H9 (cell line): ENCODE data around the gene MEX3C. TPM values are rescaled to one million over a fixed set of nuclear protein-coding genes. Genes with fewer than 3 reads are reported as not detected.

Source experiments
- DNase-seq: peaks from one replicate; pipeline ENCODE4 v3.0.0-alpha.2; 2017
- H2AFZ ChIP-seq: one replicate; pipeline ENCODE4 v1.6.1; 2013; ENCODE audit warnings: mild to moderate bottlenecking, low read length, control low read depth, moderate library complexity
- H2AK5ac ChIP-seq: 2 replicates; pipeline ENCODE4 v1.6.1; 2013; ENCODE audit warnings: low read length, control low read depth, mixed read lengths; ENCODE audit not compliant: insufficient read length
- H2BK120ac ChIP-seq: one replicate; pipeline ENCODE4 v1.6.1; 2013; ENCODE audit warnings: low read depth, mild to moderate bottlenecking, low read length, control low read depth, inconsistent platforms; ENCODE audit not compliant: poor library complexity, severe bottlenecking
- H2BK12ac ChIP-seq: 2 replicates; pipeline ENCODE4 v1.6.1; 2013; ENCODE audit warnings: low read length, control low read depth, mixed read lengths, low read depth; ENCODE audit not compliant: insufficient read length
- H2BK15ac ChIP-seq: 2 replicates; pipeline ENCODE4 v1.6.1; 2013; ENCODE audit warnings: low read depth, low read length, control low read depth
- H2BK20ac ChIP-seq: one replicate; pipeline ENCODE4 v1.6.1; 2013; ENCODE audit warnings: low read depth, mild to moderate bottlenecking, low read length, control low read depth, inconsistent platforms; ENCODE audit not compliant: poor library complexity, severe bottlenecking
- H2BK5ac ChIP-seq: 2 replicates; pipeline ENCODE4 v1.6.1; 2013; ENCODE audit warnings: low read length, control low read depth, mixed read lengths; ENCODE audit not compliant: insufficient read length
- H3K14ac ChIP-seq: 2 replicates; pipeline ENCODE4 v1.6.1; 2013; ENCODE audit warnings: low read length, control low read depth; ENCODE audit not compliant: insufficient read depth
- H3K18ac ChIP-seq: 2 replicates; pipeline ENCODE4 v1.6.1; 2013; ENCODE audit warnings: low read depth, mild to moderate bottlenecking, mixed read lengths, low read length, control low read depth; ENCODE audit not compliant: insufficient read length
- H3K23ac ChIP-seq: 2 replicates; pipeline ENCODE4 v1.6.1; 2013; ENCODE audit warnings: low read length, control low read depth, mixed read lengths, low read depth; ENCODE audit not compliant: insufficient read length
- H3K23me2 ChIP-seq: 2 replicates; pipeline ENCODE4 v1.6.1; 2013; ENCODE audit warnings: low read depth, mild to moderate bottlenecking, mixed read lengths, low read length, control low read depth; ENCODE audit not compliant: insufficient read length, poor library complexity, severe bottlenecking
- H3K27ac ChIP-seq: 2 replicates; pipeline ENCODE4 v1.5.1; 2013; ENCODE audit warnings: low read length, control low read depth, mixed read lengths, low read depth; ENCODE audit not compliant: insufficient read length
- H3K27me3 ChIP-seq: 2 replicates; pipeline ENCODE4 v1.6.1; 2013; ENCODE audit warnings: low read length, control low read depth, inconsistent platforms; ENCODE audit not compliant: insufficient read depth
- H3K4ac ChIP-seq: 2 replicates; pipeline ENCODE4 v1.6.1; 2013; ENCODE audit warnings: low read depth, mild to moderate bottlenecking, control low read depth, inconsistent platforms, low read length, moderate library complexity
- H3K4me1 ChIP-seq: 2 replicates; pipeline ENCODE4 v1.6.1; 2013; ENCODE audit warnings: low read length, control low read depth, inconsistent platforms; ENCODE audit not compliant: insufficient read depth
- H3K4me2 ChIP-seq: 2 replicates; pipeline ENCODE4 v1.6.1; 2013; ENCODE audit warnings: low read length, control low read depth, mixed read lengths; ENCODE audit not compliant: insufficient read length, insufficient read depth
- H3K56ac ChIP-seq: 2 replicates; pipeline ENCODE4 v1.6.1; 2013; ENCODE audit warnings: low read depth, mild to moderate bottlenecking, mixed read lengths, low read length, control low read depth; ENCODE audit not compliant: insufficient read length
- H3K79me1 ChIP-seq: 2 replicates; pipeline ENCODE4 v1.6.1; 2013; ENCODE audit warnings: low read depth, mild to moderate bottlenecking, moderate library complexity, low read length, control low read depth, inconsistent platforms; ENCODE audit not compliant: insufficient read depth, poor library complexity, severe bottlenecking
- H3K79me2 ChIP-seq: 2 replicates; pipeline ENCODE4 v1.6.1; 2013; ENCODE audit warnings: low read length, control low read depth, inconsistent platforms; ENCODE audit not compliant: insufficient read depth
- H3K9ac ChIP-seq: 2 replicates; pipeline ENCODE4 v1.6.1; 2013; ENCODE audit warnings: low read length, control low read depth, mixed read lengths; ENCODE audit not compliant: insufficient read length; ENCODE audit errors: extremely low read depth
- H3K9me3 ChIP-seq: one replicate; pipeline ENCODE4 v1.6.1; 2013; ENCODE audit warnings: low read depth, low read length, inconsistent platforms; ENCODE audit not compliant: control insufficient read depth
- H3T11ph ChIP-seq: one replicate; pipeline ENCODE4 v1.6.1; 2013; ENCODE audit warnings: mild to moderate bottlenecking, low read length, control low read depth, inconsistent platforms
- H4K20me1 ChIP-seq: one replicate; pipeline ENCODE4 v1.6.1; 2013; ENCODE audit not compliant: control insufficient read depth, insufficient read length, insufficient read depth
- H4K5ac ChIP-seq: 2 replicates; pipeline ENCODE4 v1.6.1; 2013; ENCODE audit warnings: low read depth, mild to moderate bottlenecking, mixed read lengths, low read length, control low read depth; ENCODE audit not compliant: insufficient read length
- H4K8ac ChIP-seq: replicated peaks from 2 replicates; pipeline ENCODE4 v1.6.1; 2013; ENCODE audit warnings: low read length, control low read depth, mixed read lengths, low read depth; ENCODE audit not compliant: insufficient read length
- H4K91ac ChIP-seq: 2 replicates; pipeline ENCODE4 v1.6.1; 2013; ENCODE audit warnings: low read depth, mild to moderate bottlenecking, moderate library complexity, mixed read lengths, low read length, control low read depth; ENCODE audit not compliant: insufficient read length
- H3K27ac Mint-ChIP-seq, 3 experiments: 2 replicates in 2 of 3; 3 replicates in 1 of 3; pipeline ENCODE4 v1.8.0; 2020 to 2021; ENCODE audit warnings: mixed read lengths in 3 of 3, mild to moderate bottlenecking in 1 of 3, moderate library complexity in 1 of 3
- H3K27me3 Mint-ChIP-seq: 2 replicates; pipeline ENCODE4 v1.8.0; 2021; ENCODE audit warnings: low read depth, mild to moderate bottlenecking, moderate library complexity, mixed read lengths
- H3K36me3 Mint-ChIP-seq, 3 experiments: 2 replicates in 2 of 3; 3 replicates in 1 of 3; pipeline ENCODE4 v1.8.0; 2020 to 2021; ENCODE audit warnings: low read depth in 3 of 3, mixed read lengths in 3 of 3; ENCODE audit not compliant: insufficient read depth in 1 of 3
- H3K4me1 Mint-ChIP-seq, 2 experiments: 2 replicates each; pipeline ENCODE4 v1.8.0; 2020; ENCODE audit warnings: mixed read lengths in 2 of 2
- H3K4me3 Mint-ChIP-seq, 2 experiments: 2 replicates in 1 of 2; 3 replicates in 1 of 2; pipeline ENCODE4 v1.8.0; 2020 to 2021; ENCODE audit warnings: mild to moderate bottlenecking in 2 of 2, mixed read lengths in 2 of 2, moderate library complexity in 1 of 2
- H3K9me3 Mint-ChIP-seq, 2 experiments: 2 replicates in 1 of 2; 3 replicates in 1 of 2; pipeline ENCODE4 v1.8.0; 2020; ENCODE audit warnings: mild to moderate bottlenecking in 2 of 2, mixed read lengths in 2 of 2, moderate library complexity in 1 of 2
- WGBS: extraction: QIAGEN DNeasy Blood & Tissue Kit; methylation state at CpG from one replicate; pipeline ENCODE4 v1.1.7; 2013; ENCODE audit warnings: missing lambda C conversion rate, low lambda C conversion rate, mixed read lengths; ENCODE audit not compliant: insufficient read length; ENCODE audit errors: extremely low coverage; 5-methylcytosine and 5-hydroxymethylcytosine counted together
- total RNA-seq: library from RNA; stranded (reverse); gene quantifications from 2 replicates; pipeline ENCODE4 v1.2.1, GENCODE V29; 2021
- TF ChIP-seq, protein P1 (sequence below): fragments of 200-600 bp; sonication (generic); conservative IDR thresholded peaks from 3 replicates; pipeline ENCODE4 v1.8.0; 2021; ENCODE audit warnings: antibody characterized with exemption, mild to moderate bottlenecking

Gene MEX3C
- total RNA-seq, 1 experiment from 2014 or later, result 98.1 TPM

DNA sequence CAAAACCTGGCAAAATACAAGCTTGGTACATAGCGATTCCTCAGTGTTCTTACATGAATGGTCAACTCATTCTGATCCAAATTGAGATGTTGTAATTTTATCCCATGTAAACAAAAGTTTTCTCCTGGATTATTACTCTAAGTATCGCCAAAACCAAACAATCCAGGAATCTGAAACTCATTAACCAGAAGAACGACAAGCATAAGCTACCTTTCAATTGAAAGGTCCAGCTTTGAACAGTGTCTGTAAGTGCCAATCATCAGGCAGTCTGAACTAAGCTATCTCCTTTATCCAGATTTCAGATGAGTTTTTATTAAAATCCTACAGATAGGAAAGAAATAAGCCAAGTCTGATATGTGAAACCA, 2.4 kb downstream of the MEX3C start:
- peaks cover 7% of the 10 kb centered on the region for H3K23me2 ChIP-seq
- no peak overlapping the region for H3K27ac ChIP-seq
- no peak overlapping the region for H4K5ac ChIP-seq
- TF ChIP-seq, protein P1, sequence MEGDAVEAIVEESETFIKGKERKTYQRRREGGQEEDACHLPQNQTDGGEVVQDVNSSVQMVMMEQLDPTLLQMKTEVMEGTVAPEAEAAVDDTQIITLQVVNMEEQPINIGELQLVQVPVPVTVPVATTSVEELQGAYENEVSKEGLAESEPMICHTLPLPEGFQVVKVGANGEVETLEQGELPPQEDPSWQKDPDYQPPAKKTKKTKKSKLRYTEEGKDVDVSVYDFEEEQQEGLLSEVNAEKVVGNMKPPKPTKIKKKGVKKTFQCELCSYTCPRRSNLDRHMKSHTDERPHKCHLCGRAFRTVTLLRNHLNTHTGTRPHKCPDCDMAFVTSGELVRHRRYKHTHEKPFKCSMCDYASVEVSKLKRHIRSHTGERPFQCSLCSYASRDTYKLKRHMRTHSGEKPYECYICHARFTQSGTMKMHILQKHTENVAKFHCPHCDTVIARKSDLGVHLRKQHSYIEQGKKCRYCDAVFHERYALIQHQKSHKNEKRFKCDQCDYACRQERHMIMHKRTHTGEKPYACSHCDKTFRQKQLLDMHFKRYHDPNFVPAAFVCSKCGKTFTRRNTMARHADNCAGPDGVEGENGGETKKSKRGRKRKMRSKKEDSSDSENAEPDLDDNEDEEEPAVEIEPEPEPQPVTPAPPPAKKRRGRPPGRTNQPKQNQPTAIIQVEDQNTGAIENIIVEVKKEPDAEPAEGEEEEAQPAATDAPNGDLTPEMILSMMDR, result no peak
- peak overlapping the region; percentile 100 for H3K9ac ChIP-seq
- no peak overlapping the region for H2BK5ac ChIP-seq
- no CpG with 5 or more reads among the region's 3 CpGs for WGBS
- H3K4me1 ChIP-seq, result peaks cover 4% of the 10 kb centered on the region; the same call in 1 of the 2 replicates
- H3K9me3 ChIP-seq, result no peaks in the 10 kb centered on the region
- H3T11ph ChIP-seq, result no peak overlapping the region
- no peak overlapping the region for H3K14ac ChIP-seq
- Mint-ChIP-seq H3K4me3 (peak overlapping the region; percentile 98 to 99), H3K27ac (peak overlapping the region; percentile 19 to 99 (median 95)), H3K4me1 (peaks cover 45 to 49% of the 10 kb centered on the region in 2 experiments), H3K9me3 (peaks cover 2 to 3% of the 10 kb centered on the region in 2 experiments; a peak in 3 of 5 replicates), H3K27me3 (no peaks in the 10 kb centered on the region; the same call in 1 of the 2 replicates), H3K36me3 (peaks cover 9 to 25% (median 20%) of the 10 kb centered on the region in 3 experiments)
- no peaks in the 10 kb centered on the region for H4K20me1 ChIP-seq
- no peak overlapping the region for H3K4ac ChIP-seq
- no peak overlapping the region for H3K23ac ChIP-seq
- H2BK120ac ChIP-seq, result no peak overlapping the region
- DNase-seq, result no peak
- H2AFZ ChIP-seq, result no peak overlapping the region
- H3K4me2 ChIP-seq, result peak overlapping the region; percentile 87
- H2BK20ac ChIP-seq, result no peak overlapping the region
- peaks cover 57% of the 10 kb centered on the region for H3K79me2 ChIP-seq
- H3K56ac ChIP-seq, result no peak overlapping the region
- no peaks in the 10 kb centered on the region for H3K27me3 ChIP-seq
- no peak overlapping the region for H2BK15ac ChIP-seq
- no peak overlapping the region for H4K91ac ChIP-seq
- no peak overlapping the region for H3K18ac ChIP-seq
- H4K8ac ChIP-seq, result no peak overlapping the region
- no peak overlapping the region for H2BK12ac ChIP-seq
- no peak overlapping the region for H2AK5ac ChIP-seq
- no peaks in the 10 kb centered on the region for H3K79me1 ChIP-seq
